Adrenal gland (tissue), 12 donors: ENCODE results near the gene DOK1. TPM values are rescaled to one million over a fixed set of nuclear protein-coding genes. Genes with fewer than 3 reads are reported as not detected.

Source experiments
- DNase-seq, 7 donors: peaks; one replicate each; pipeline ENCODE4 v3.0.0-alpha.2; 2019 to 2020
- H3K27ac ChIP-seq, 5 donors: fragments of 200-600 bp; sonication (generic) in 4 of 5; 1 replicate in 3 of 5; 2 replicates in 2 of 5; pipeline versions ENCODE4 v1.5.1 to v1.8.0; 2016 to 2020; ENCODE audit warnings: mild to moderate bottlenecking in 1 of 5
- H3K27me3 ChIP-seq: fragments of 200-600 bp; 2 replicates; pipeline ENCODE4 v1.8.0; 2021
- H3K36me3 ChIP-seq, 2 donors: fragments of 200-600 bp; replicated peaks in 1 of 2; 1 replicate in 1 of 2; 2 replicates in 1 of 2; pipeline versions ENCODE4 v1.5.1 to v1.8.0; 2018 to 2022
- H3K4me1 ChIP-seq, 2 donors: fragments of 200-600 bp; replicated peaks in 1 of 2; 1 replicate in 1 of 2; 2 replicates in 1 of 2; pipeline versions ENCODE4 v1.5.1 to v1.8.0; 2018 to 2021
- H3K4me3 ChIP-seq, 4 donors: fragments of 200-600 bp; sonication (generic) in 3 of 4; one replicate each; pipeline ENCODE4 v1.5.1; 2016 to 2018
- H3K9me3 ChIP-seq, 3 donors: fragments of 200-600 bp; sonication (generic) in 1 of 3; replicated peaks in 1 of 3; 1 replicate in 2 of 3; 2 replicates in 1 of 3; pipeline versions ENCODE4 v1.5.1 to v1.8.0; 2016 to 2021
- POLR2A ChIP-seq, 2 donors: fragments of 450-650 bp; IDR thresholded peaks; one replicate each; pipeline ENCODE4 v1.6.1; 2017; ENCODE audit warnings: antibody characterized with exemption in 2 of 2, mild to moderate bottlenecking in 2 of 2, moderate library complexity in 1 of 2
- WGBS, 4 donors: extraction: QIAGEN DNeasy Blood & Tissue Kit in 2 of 4; methylation state at CpG; one replicate each; pipeline versions ENCODE4 v1.1.5 to v1.1.7; 2013 to 2017; 5-methylcytosine and 5-hydroxymethylcytosine counted together
- intact Hi-C, 2 donors: fragments of 100-400 bp; cut with DNase I; formaldehyde crosslinking; loops; one replicate each; pipeline versions ENCODE4 v1.14.1 to v1.15.0; 2022 to 2023
- polyA plus RNA-seq, 3 donors: library from polyadenylated mRNA; stranded (reverse); fragments of 200-250 nt in 2 of 3; fragments of 350-450 nt in 1 of 3; fragmentation: Illumina TruSeq in 1 of 3; extraction: RNeasy Lipid Tissue Mini Kit (QIAGEN cat#74804) in 1 of 3; gene quantifications; one replicate each; pipeline ENCODE4 v1.2.3, GENCODE V29; 2013 to 2014
- total RNA-seq, 9 donors: library from RNA; depleted of rRNA in 4 of 9; stranded (reverse); fragments of >200 nt in 4 of 9; fragments of 120-200 nt in 1 of 9; fragmentation: NEBNext Ultra II Directional in 1 of 9; extraction: Animal tissue kit (Norgen Biotek cat#: 25700) in 1 of 9; gene quantifications; one replicate each; pipeline versions ENCODE4 v1.1.0 to v1.2.4, GENCODE V29; 2013 to 2023
- TF ChIP-seq, protein P1 (sequence below), 6 experiments: fragments of 450-650 bp in 4 of 6; fragments of 200-600 bp in 2 of 6; sonication (generic) in 1 of 6; IDR thresholded peaks; 1 replicate in 5 of 6; 2 replicates in 1 of 6; pipeline versions ENCODE4 v1.5.1 to v1.8.0; 2016 to 2021; ENCODE audit warnings: antibody characterized with exemption in 6 of 6, mild to moderate bottlenecking in 2 of 6, moderate library complexity in 1 of 6
- donor health status: healthy with polysubstance abuse.
- donor health status: Bipolar disorder and iron deficiency.
- donor health status: DM: yes; HTN: yes; CAD: no.
- donor health status: DM: no; HTN: no; CAD: no.
- donor health status: DM: no; HTN: no; CAD: no.
- donor health status: DM: yes; HTN: yes; CAD: no.

The DOK1 gene
- total and polyA plus RNA-seq, 12 donors: 4.0 to 49.6 (median 19.9) TPM

DNA sequence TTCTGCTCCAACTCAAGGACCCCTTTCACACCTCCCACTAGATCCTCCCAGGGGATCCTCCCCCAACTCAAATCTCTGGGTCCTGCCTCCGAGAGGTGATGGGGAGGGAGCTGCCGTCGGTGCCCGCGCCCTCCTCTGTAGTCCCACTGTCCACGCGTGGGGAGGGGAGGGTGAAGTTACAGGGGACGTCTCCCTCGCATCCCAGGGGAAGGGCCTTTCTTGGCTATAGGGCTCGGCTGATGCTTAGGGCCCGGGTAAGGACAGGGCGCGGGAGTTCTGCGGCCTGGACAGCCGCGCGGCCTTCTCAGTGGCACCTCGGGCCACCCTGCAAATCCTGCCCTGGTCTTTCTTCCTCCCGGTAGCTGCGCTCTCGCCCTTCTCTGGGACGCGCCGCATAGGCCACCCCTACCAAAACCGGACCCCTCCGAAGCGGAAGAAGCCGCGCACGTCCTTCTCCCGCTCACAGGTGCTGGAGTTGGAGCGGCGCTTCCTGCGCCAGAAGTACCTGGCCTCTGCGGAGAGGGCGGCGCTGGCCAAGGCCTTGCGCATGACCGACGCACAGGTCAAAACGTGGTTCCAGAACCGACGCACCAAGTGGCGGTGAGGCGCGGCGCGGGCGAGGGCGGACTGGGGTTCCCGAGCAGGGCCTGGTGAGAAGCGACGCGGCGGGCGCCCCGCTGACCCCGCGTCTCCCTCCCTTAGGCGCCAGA is 39.1 kb upstream of the DOK1 start:
- Histone ChIP-seq H3K9me3 (no peaks in the 10 kb centered on the region), H3K27ac (peak overlapping the region in 1 of 5 donors; percentile 52), H3K4me1 (peaks cover 0 to 18% of the 10 kb centered on the region in 2 donors), H3K27me3 (peaks cover 96% of the 10 kb centered on the region), H3K4me3 (peak overlapping the region in 1 of 4 donors; percentile 39), H3K36me3 (no peaks in the 10 kb centered on the region)
- WGBS, 4 donors: 10 to 18% (median 11%) methylated on average over 9 to 60 of the region's 60 CpGs
- intact Hi-C loops: no loop called here
- no peak for TF ChIP-seq POLR2A (IDR thresholded peaks at IDR 0.05)
- TF ChIP-seq, protein P1, sequence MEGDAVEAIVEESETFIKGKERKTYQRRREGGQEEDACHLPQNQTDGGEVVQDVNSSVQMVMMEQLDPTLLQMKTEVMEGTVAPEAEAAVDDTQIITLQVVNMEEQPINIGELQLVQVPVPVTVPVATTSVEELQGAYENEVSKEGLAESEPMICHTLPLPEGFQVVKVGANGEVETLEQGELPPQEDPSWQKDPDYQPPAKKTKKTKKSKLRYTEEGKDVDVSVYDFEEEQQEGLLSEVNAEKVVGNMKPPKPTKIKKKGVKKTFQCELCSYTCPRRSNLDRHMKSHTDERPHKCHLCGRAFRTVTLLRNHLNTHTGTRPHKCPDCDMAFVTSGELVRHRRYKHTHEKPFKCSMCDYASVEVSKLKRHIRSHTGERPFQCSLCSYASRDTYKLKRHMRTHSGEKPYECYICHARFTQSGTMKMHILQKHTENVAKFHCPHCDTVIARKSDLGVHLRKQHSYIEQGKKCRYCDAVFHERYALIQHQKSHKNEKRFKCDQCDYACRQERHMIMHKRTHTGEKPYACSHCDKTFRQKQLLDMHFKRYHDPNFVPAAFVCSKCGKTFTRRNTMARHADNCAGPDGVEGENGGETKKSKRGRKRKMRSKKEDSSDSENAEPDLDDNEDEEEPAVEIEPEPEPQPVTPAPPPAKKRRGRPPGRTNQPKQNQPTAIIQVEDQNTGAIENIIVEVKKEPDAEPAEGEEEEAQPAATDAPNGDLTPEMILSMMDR (IDR thresholded peaks at IDR 0.05): no peak
- no peak for DNase-seq

DNA sequence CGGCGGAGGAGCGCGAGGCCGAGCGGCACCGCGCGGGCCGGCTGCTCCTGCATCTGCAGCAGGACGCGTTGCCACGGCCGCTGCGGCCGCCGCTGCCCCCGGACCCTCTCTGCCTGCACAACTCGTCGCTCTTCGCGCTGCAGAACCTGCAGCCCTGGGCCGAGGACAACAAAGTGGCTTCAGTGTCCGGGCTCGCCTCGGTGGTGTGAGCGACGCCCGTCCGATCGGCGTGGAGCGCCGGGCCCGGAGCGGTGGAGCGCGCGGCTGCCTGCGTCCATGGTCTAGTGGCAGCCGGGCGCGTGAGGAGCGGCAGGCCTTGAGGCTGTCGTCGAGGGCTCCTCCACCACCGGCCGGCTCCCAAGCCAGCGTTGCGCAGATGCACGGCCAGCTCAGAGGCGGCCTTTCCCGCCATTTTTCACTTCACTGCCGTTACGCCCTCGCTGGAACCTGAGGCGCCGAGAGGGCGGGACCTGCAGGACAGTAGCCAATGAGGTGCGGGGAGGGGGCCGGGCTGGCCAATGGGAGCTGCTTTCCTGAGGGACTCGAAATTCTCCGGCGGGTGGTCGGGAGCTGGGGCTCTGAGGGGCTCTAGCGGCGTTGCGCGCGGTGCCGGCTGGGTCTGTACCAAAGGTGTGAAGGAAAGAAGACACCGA is 38.4 kb upstream of the DOK1 start:
- Histone ChIP-seq H3K4me3 (peak overlapping the region in 1 of 4 donors; percentile 39), H3K27me3 (peaks cover 92% of the 10 kb centered on the region), H3K9me3 (no peaks in the 10 kb centered on the region), H3K4me1 (peaks cover 0 to 18% of the 10 kb centered on the region in 2 donors), H3K36me3 (no peaks in the 10 kb centered on the region), H3K27ac (no peak overlapping the region)
- TF ChIP-seq POLR2A (IDR thresholded peaks at IDR 0.05): no peak
- TF ChIP-seq, protein P1 (IDR thresholded peaks at IDR 0.05): peak in 1 of 6 experiments; percentile 1
- intact Hi-C loops: no loop called here
- WGBS, 4 donors: 1 to 7% (median 4%) methylated on average over 22 to 72 of the region's 72 CpGs
- peak; percentile 52 to 88 (median 60) for DNase-seq

DNA sequence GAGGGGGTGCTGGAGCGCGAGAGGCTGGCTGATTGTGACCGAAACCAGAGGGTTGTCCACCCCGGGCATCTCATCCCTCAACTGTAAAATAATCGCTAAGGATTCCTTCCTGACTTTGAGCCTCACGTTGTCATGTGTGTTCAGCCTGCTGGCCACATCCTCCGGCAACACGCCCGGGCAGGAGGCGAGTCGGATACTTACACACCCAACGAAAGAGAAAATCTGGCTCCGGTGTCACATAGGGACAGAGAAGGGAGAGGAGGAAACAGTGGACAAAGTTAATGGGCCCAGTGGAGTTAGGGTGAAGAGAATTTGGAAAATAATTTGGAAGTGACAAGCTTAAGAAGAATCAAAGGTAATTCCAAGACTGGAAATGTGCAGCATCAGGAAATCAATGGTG is 37.9 kb upstream of the DOK1 start:
- DNase-seq: no peak
- peak overlapping the region in 1 of 4 donors; percentile 39 for H3K4me3 ChIP-seq
- 62 to 74% (median 68%) methylated on average over 12 to 13 of the region's 13 CpGs for WGBS, 4 donors
- peaks cover 0 to 18% of the 10 kb centered on the region in 2 donors for H3K4me1 ChIP-seq
- intact Hi-C loops: no loop called here
- no peak overlapping the region for H3K27ac ChIP-seq
- peaks cover 88% of the 10 kb centered on the region for H3K27me3 ChIP-seq
- no peaks in the 10 kb centered on the region for H3K9me3 ChIP-seq
- TF ChIP-seq POLR2A (IDR thresholded peaks at IDR 0.05): no peak
- TF ChIP-seq, protein P1 (IDR thresholded peaks at IDR 0.05): no peak
- H3K36me3 ChIP-seq: no peaks in the 10 kb centered on the region

DNA sequence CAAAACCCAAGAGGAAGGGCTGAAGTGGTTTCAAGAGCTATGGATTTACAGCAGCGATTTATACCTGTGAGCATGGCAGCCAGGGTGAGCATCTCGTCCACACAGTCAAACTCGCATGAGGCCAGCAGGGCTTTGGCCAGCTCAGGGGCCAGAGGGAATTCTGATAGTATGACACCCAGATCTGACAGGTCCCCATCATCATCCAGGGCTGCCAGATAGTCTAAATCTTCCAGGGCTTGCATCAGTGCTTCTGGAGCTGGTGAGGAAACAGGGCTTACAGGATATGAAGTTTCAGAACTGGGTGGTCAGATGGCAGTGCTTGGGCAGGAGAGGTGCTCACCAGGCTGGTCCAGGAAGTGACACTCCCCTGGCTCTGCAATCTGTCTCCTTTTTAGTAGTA is 32.0 kb upstream of the DOK1 start:
- intact Hi-C loops: no loop called here

More for the DNA sequence above, 32.0 kb upstream of the DOK1 start:
- Histone ChIP-seq H3K27me3 (peaks cover 30% of the 10 kb centered on the region), H3K27ac (no peak overlapping the region), H3K4me1 (no peaks in the 10 kb centered on the region), H3K4me3 (no peak overlapping the region), H3K36me3 (peaks cover 0 to 18% of the 10 kb centered on the region in 2 donors), H3K9me3 (no peaks in the 10 kb centered on the region)
- DNase-seq: no peak
- WGBS, 4 donors: 67 to 79% (median 69%) methylated on average over 3 of the region's 3 CpGs
- TF ChIP-seq POLR2A (IDR thresholded peaks at IDR 0.05): no peak
- TF ChIP-seq, protein P1 (IDR thresholded peaks at IDR 0.05): no peak
